A673 (cell line): ENCODE results near the gene ARHGEF1.

Experiments
- EZH2 ChIP-seq: fragments of 200-600 bp; sonication (generic); IDR thresholded peaks from 2 replicates; pipeline ENCODE4 v1.6.1; 2017; ENCODE audit warnings: borderline replicate concordance, low read depth, mild to moderate bottlenecking, mixed read lengths, antibody characterized with exemption, low read length; ENCODE audit not compliant: poor library complexity, severe bottlenecking
- TF ChIP-seq, protein P1 (sequence below): fragments of 300-800, 200-600 bp; sonication (generic); conservative IDR thresholded peaks from 2 replicates; pipeline ENCODE4 v1.5.1; 2017; ENCODE audit warnings: low read depth, mild to moderate bottlenecking, antibody characterized with exemption, low read length, moderate library complexity, mixed read lengths

- TF ChIP-seq, protein P1, sequence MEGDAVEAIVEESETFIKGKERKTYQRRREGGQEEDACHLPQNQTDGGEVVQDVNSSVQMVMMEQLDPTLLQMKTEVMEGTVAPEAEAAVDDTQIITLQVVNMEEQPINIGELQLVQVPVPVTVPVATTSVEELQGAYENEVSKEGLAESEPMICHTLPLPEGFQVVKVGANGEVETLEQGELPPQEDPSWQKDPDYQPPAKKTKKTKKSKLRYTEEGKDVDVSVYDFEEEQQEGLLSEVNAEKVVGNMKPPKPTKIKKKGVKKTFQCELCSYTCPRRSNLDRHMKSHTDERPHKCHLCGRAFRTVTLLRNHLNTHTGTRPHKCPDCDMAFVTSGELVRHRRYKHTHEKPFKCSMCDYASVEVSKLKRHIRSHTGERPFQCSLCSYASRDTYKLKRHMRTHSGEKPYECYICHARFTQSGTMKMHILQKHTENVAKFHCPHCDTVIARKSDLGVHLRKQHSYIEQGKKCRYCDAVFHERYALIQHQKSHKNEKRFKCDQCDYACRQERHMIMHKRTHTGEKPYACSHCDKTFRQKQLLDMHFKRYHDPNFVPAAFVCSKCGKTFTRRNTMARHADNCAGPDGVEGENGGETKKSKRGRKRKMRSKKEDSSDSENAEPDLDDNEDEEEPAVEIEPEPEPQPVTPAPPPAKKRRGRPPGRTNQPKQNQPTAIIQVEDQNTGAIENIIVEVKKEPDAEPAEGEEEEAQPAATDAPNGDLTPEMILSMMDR = no peak
- TF ChIP-seq EZH2 = no peak
These were observed 9.4 kb downstream of the ARHGEF1 start for GRCh38 chr19:41892173-41892902.
